Common myeloid progenitor, CD34-positive (primary cell): ENCODE measurements around the gene WWC2.

Experiments
- CTCF ChIA-PET: fragments of 350-600 bp; sonication (Branson Sonifier 250); formaldehyde crosslinking; loops from one replicate; lab custom pipeline; 2021; ENCODE audit warnings: antibody characterized with exemption; lab: Charles Lee
- POLR2A ChIA-PET: fragments of 350-600 bp; sonication (Branson Sonifier 250); formaldehyde crosslinking; loops from one replicate; lab custom pipeline; 2021; ENCODE audit warnings: antibody characterized with exemption; lab: Charles Lee
- DNase-seq, 3 donors: peaks; one replicate each; pipeline versions ENCODE4 v3.0.0 to v3.0.0-alpha.2; 2013
- H3K27ac ChIP-seq, 2 experiments: 1 replicate in 1 of 2; 2 replicates in 1 of 2; pipeline ENCODE4 v1.7.0; 2013; ENCODE audit warnings: inconsistent platforms in 2 of 2, low read length in 2 of 2, mild to moderate bottlenecking in 2 of 2, low read depth in 1 of 2, moderate library complexity in 1 of 2; ENCODE audit not compliant: severe bottlenecking in 2 of 2, insufficient read depth in 1 of 2, poor library complexity in 1 of 2
- H3K27me3 ChIP-seq, 5 experiments: replicated peaks in 2 of 5; 1 replicate in 3 of 5; 2 replicates in 2 of 5; pipeline versions ENCODE4 v1.6.1 to v1.7.0; 2013; ENCODE audit warnings: low read length in 4 of 5, mild to moderate bottlenecking in 2 of 5, moderate library complexity in 2 of 5, inconsistent platforms in 1 of 5; ENCODE audit not compliant: insufficient read depth in 5 of 5, control insufficient read depth in 4 of 5
- H3K36me3 ChIP-seq, 4 experiments: 1 replicate in 2 of 4; 2 replicates in 2 of 4; pipeline versions ENCODE4 v1.6.1 to v1.7.0; 2013; ENCODE audit warnings: low read length in 3 of 4, control low read depth in 1 of 4, mild to moderate bottlenecking in 1 of 4; ENCODE audit not compliant: control insufficient read depth in 4 of 4, insufficient read depth in 4 of 4
- H3K4me1 ChIP-seq, 4 experiments: 1 replicate in 3 of 4; 2 replicates in 1 of 4; pipeline versions ENCODE4 v1.6.1 to v1.7.1; 2013; ENCODE audit warnings: low read length in 3 of 4, mild to moderate bottlenecking in 3 of 4, control low read depth in 1 of 4, inconsistent platforms in 1 of 4, moderate library complexity in 1 of 4; ENCODE audit not compliant: control insufficient read depth in 4 of 4, insufficient read depth in 4 of 4; ENCODE audit errors: control extremely low read depth in 1 of 4
- H3K4me3 ChIP-seq, 7 experiments: 1 replicate in 4 of 7; 2 replicates in 3 of 7; pipeline versions ENCODE4 v1.5.1 to v1.7.0; 2013; ENCODE audit warnings: mild to moderate bottlenecking in 7 of 7, low read length in 6 of 7, moderate library complexity in 6 of 7, inconsistent platforms in 2 of 7, low read depth in 2 of 7, control low read depth in 1 of 7; ENCODE audit not compliant: insufficient read depth in 4 of 7, control insufficient read depth in 1 of 7; ENCODE audit errors: extremely low read depth in 1 of 7
- H3K9me3 ChIP-seq, 5 experiments: 1 replicate in 4 of 5; 2 replicates in 1 of 5; pipeline versions ENCODE4 v1.6.1 to v1.7.1; 2013; ENCODE audit warnings: low read length in 4 of 5, mild to moderate bottlenecking in 2 of 5, inconsistent platforms in 1 of 5, low read depth in 1 of 5, moderate library complexity in 1 of 5; ENCODE audit not compliant: control insufficient read depth in 4 of 5, insufficient read depth in 2 of 5; ENCODE audit errors: control extremely low read depth in 1 of 5
- WGBS: methylation state at CpG from one replicate; pipeline ENCODE4 v1.1.5; 2013; ENCODE audit not compliant: insufficient coverage; 5-methylcytosine and 5-hydroxymethylcytosine counted together

Gene WWC2

DNA sequence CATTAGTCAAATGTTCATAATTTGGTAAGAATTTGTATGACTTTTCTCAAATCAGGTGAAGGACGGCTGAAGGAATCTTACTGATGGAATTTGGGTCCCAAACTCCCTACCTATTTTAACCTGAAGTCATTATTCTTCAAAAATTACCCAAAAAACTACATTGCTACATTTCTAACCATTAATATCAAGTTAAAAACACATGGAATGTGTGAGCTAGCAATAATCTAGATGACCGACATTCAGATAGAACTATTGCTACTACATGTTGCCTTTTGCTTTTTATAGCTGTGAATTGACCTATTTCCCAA lies 25.3 kb upstream of the WWC2 start:
- ChIA-PET POLR2A (no interaction called here), CTCF (interaction anchor here (1.0 to 8.8 kb wide), 27 partner anchors 10 to 188 kb away, joined by 3 to 146 read pairs (median 5); partner anchors contain the start of gene WWC2)
- no peak for DNase-seq
- Histone ChIP-seq H3K4me3 (no peak overlapping the region), H3K9me3 (peaks cover 0 to 16% (median 0%) of the 10 kb centered on the region in 5 experiments), H3K4me1 (no peaks in the 10 kb centered on the region), H3K27ac (no peak overlapping the region), H3K27me3 (peaks cover 0 to 1% (median 0%) of the 10 kb centered on the region in 5 experiments), H3K36me3 (no peaks in the 10 kb centered on the region)
- WGBS: 43% methylated on average over 1 of the region's 2 CpGs

DNA sequence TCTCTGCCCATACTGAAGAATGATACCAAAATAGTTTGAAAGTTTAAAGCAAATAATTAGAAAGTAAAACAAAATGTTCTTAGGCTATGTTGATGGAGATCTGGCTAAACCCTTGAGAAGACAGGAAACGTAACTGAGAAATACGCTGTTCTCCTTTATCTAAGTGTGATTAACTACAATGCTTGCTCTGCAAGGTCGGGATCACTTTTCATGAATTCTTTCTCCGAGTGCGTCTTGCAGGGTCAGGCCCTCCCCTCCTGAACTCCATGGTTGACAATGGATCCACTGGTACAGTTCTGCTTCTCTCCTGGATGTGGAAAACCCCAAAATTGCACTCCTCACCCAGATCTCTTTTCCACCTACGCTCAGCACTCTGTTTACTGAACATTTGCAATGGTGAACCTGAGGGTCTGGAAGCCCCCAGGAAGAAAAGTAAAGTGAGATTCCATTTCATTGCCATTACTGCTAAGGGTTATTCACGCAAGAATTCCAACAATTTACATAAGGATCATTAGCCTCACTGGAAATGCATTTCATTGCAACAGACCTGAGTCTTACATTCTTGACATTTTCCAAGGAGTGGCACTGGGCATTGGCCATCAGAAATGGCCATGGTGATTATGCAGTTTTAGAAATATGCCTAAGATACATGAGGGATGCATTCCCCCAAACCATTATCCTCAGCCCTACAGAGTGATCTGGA lies 24.6 kb upstream of the WWC2 start:
- ChIA-PET CTCF (interaction anchor here (1.0 to 8.8 kb wide), 25 partner anchors 10 to 188 kb away, joined by 3 to 146 read pairs (median 5); partner anchors contain the start of gene WWC2), POLR2A (no interaction called here)
- H3K27me3 ChIP-seq: peaks cover 0 to 1% (median 0%) of the 10 kb centered on the region in 5 experiments
- no peaks in the 10 kb centered on the region for H3K4me1 ChIP-seq
- H3K9me3 ChIP-seq: peaks cover 0 to 11% (median 0%) of the 10 kb centered on the region in 5 experiments
- H3K36me3 ChIP-seq: no peaks in the 10 kb centered on the region
- 97% methylated on average over 7 of the region's 7 CpGs for WGBS
- DNase-seq: no peak
- H3K27ac ChIP-seq: no peak overlapping the region
- H3K4me3 ChIP-seq: no peak overlapping the region

DNA sequence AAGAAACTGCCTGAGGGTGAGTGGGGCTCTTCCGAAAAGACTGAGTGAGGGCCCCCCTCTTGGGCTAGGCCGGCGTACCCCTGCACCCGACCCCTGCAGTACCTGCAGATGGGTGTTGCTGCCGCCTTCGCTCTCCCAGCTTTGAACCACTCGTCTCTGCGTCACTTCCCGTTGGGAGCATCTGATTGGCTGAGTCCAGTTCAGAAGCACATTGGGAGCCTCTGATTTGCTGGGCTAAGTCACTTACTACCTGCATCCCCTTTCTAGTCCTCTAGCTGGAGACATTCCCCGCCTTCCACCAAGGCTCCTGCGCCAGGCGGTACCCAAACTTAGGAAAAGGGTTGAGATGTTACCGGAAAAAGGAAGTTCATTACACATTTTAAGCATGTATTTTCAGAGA lies 20.4 kb upstream of the WWC2 start:
- ChIA-PET CTCF (interaction anchor here (1.3 to 8.8 kb wide), 2 partner anchors 23 to 174 kb away, joined by 3 to 146 read pairs; no protein-coding TSS in a partner anchor), POLR2A (no interaction called here)
- Histone ChIP-seq H3K9me3 (no peaks in the 10 kb centered on the region), H3K36me3 (no peaks in the 10 kb centered on the region), H3K27ac (no peak overlapping the region), H3K4me3 (no peak overlapping the region), H3K27me3 (peaks cover 0 to 1% (median 0%) of the 10 kb centered on the region in 5 experiments), H3K4me1 (no peaks in the 10 kb centered on the region)
- DNase-seq: no peak
- 95% methylated on average over 12 of the region's 13 CpGs for WGBS

DNA sequence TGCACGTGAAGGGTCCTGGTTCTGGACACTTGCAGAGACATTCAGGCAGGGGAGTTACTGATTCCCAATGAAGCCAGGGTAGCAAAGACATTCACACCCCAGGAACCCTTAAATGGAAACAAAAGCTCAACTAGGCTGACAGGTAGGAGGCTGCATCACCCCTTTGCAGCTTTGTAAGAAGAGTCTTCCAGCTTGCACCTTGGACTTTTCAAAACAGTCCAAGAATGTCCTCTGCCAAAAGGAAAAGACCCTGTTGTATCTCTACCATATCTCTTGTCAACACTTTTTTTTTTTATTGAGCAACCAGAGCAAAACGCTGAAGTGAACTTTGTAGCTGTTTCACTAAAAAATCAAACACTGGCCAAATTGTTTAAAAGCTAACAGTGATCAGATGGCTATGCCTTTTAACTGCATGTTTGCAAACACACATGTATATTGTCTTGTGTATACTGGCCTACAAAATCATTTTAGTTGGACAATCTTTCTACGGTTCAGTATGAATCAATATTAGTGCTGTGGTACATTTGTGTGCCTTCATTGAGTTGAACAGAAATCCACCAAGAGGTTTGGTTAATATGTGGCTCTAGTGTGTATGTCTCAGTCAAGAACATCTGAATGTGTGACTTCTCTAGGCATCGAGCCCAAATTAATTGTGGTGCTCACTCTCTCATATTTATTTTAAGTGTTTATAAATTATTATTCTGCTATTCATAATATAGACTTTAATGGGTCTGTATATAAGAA lies 18.5 kb upstream of the WWC2 start:
- Histone ChIP-seq H3K4me1 (no peaks in the 10 kb centered on the region), H3K9me3 (no peaks in the 10 kb centered on the region), H3K4me3 (no peak overlapping the region), H3K36me3 (no peaks in the 10 kb centered on the region), H3K27me3 (peaks cover 0 to 1% (median 0%) of the 10 kb centered on the region in 5 experiments), H3K27ac (no peak overlapping the region)
- WGBS: 79% methylated on average over 3 of the region's 4 CpGs
- ChIA-PET CTCF (interaction anchor here (0.6 to 2.2 kb wide), 4 partner anchors 16 to 200 kb away, joined by 3 to 10 read pairs (median 4); no protein-coding TSS in a partner anchor), POLR2A (interaction anchor here (0.6 kb wide), 1 partner anchor 79 kb away, joined by 4 read pairs; no protein-coding TSS in a partner anchor)
- no peak for DNase-seq

DNA sequence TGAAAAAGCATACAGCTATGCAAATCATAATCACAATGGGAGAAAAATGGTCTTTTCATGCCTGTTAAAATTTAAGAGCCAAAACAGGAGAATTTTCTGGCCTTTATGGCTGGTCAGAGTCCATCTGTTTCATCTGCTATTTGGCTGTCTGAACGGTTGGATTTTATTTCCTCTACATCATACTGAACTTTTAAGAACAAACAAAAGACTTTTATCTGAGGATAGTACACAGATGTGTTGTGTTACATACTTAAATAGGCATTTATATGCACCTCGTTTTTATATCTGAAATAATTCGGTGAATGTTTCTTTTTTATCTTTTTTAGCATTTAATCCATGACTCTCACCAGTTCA lies 18.0 kb upstream of the WWC2 start:
- Histone ChIP-seq H3K36me3 (no peaks in the 10 kb centered on the region), H3K27ac (no peak overlapping the region), H3K9me3 (no peaks in the 10 kb centered on the region), H3K27me3 (peaks cover 0 to 1% (median 0%) of the 10 kb centered on the region in 5 experiments), H3K4me3 (no peak overlapping the region), H3K4me1 (no peaks in the 10 kb centered on the region)
- DNase-seq: no peak
- ChIA-PET POLR2A (no interaction called here), CTCF (interaction anchor here (2.2 kb wide), 1 partner anchor 168 kb away, joined by 10 read pairs; no protein-coding TSS in a partner anchor)
- WGBS: no CpG with 5 or more reads among the region's 3 CpGs

DNA sequence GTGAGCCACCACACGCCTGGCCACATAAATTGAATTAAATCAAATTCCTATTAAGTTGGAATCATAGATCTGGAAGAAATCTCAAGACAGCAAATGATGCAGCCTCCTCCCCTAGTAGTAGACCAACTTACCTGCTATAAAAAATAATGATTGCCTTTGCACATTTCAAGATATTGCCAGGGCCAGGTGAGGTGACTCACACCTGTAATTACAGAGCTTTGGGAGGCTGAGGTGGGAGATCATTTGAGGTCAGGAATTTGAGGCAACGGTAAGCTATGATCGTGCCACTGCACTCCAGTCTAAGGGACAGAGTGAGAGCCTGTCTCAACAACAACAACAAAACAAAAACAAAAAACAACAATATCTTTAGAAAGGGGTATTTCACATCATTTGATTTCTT lies 17.0 kb upstream of the WWC2 start:
- H3K4me3 ChIP-seq: no peak overlapping the region
- H3K27ac ChIP-seq: no peak overlapping the region
- no peaks in the 10 kb centered on the region for H3K27me3 ChIP-seq
- no peaks in the 10 kb centered on the region for H3K9me3 ChIP-seq
- DNase-seq: no peak
- 100% methylated on average over 2 of the region's 3 CpGs for WGBS
- POLR2A ChIA-PET: no interaction called here
- no peaks in the 10 kb centered on the region for H3K36me3 ChIP-seq
- CTCF ChIA-PET: no interaction called here
- no peaks in the 10 kb centered on the region for H3K4me1 ChIP-seq
